ENCODE data around the gene RBMS3. TPM values are rescaled to one million over a fixed set of nuclear protein-coding genes. Genes with fewer than 3 reads are reported as not detected.

Gene RBMS3
- total RNA-seq, 1 donor from 2014 or later, result 47.6 TPM

GRCh38 chr3:29619676-29620075 lies 338.8 kb downstream of the RBMS3 start:
- H3K4me1 Mint-ChIP-seq (ENCODE audit: low read depth), result peaks cover 17% of the 10 kb centered on the region
- no peak for TF ChIP-seq CTCF (IDR thresholded peaks at IDR 0.05)
- no peaks in the 10 kb centered on the region for H3K27me3 Mint-ChIP-seq (ENCODE audit: low read depth)
- no peak overlapping the region for H3K4me3 Mint-ChIP-seq (ENCODE audit: unreplicated experiment)
- DNase-seq (ENCODE audit: low spot score), result no peak
- no peaks in the 10 kb centered on the region for H3K9me3 Mint-ChIP-seq (ENCODE audit: low read depth)
- H3K27ac Mint-ChIP-seq (ENCODE audit: unreplicated experiment), result no peak overlapping the region
- no peaks in the 10 kb centered on the region for H3K36me3 Mint-ChIP-seq (ENCODE audit: low read depth)

- no peaks in the 10 kb centered on the region for H3K27me3 Mint-ChIP-seq (ENCODE audit: low read depth)
- no peaks in the 10 kb centered on the region for H3K9me3 Mint-ChIP-seq (ENCODE audit: low read depth)
- H3K4me1 Mint-ChIP-seq (ENCODE audit: low read depth), result peaks cover 4% of the 10 kb centered on the region
- no peaks in the 10 kb centered on the region for H3K36me3 Mint-ChIP-seq (ENCODE audit: low read depth)
- no peak overlapping the region for H3K4me3 Mint-ChIP-seq (ENCODE audit: unreplicated experiment)
- TF ChIP-seq CTCF (IDR thresholded peaks at IDR 0.05), result no peak
- no peak for DNase-seq (ENCODE audit: low spot score)
- no peak overlapping the region for H3K27ac Mint-ChIP-seq (ENCODE audit: unreplicated experiment)
These were observed 346.6 kb downstream of the RBMS3 start for GRCh38 chr3:29627136-29628117.

DNA sequence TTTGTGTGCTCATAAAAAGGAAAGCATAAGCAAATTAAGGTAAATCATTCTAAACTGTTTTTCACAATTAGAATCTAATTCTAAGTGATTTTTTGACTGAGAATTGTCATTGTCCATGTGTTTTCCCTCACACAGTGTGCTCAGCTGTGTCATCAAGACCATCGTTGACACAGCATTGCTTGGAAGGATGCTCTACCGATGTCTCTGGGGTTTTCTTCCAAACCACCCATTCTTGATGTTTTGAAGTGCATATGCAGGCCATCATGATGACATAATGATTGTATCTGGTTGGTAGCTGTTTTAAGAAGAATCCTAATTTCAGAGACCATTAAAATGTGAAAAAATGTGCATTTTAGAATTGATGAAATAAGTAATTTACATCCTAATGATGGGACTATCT lies 347.9 kb downstream of the RBMS3 start:
- Mint-ChIP-seq H3K36me3 (ENCODE audit: low read depth) (no peaks in the 10 kb centered on the region), H3K4me1 (ENCODE audit: low read depth) (peaks cover 4% of the 10 kb centered on the region), H3K4me3 (ENCODE audit: unreplicated experiment) (no peak overlapping the region), H3K9me3 (ENCODE audit: low read depth) (no peaks in the 10 kb centered on the region), H3K27me3 (ENCODE audit: low read depth) (no peaks in the 10 kb centered on the region), H3K27ac (ENCODE audit: unreplicated experiment) (no peak overlapping the region)
- no peak for TF ChIP-seq CTCF (IDR thresholded peaks at IDR 0.05)
- no peak for DNase-seq (ENCODE audit: low spot score)

DNA sequence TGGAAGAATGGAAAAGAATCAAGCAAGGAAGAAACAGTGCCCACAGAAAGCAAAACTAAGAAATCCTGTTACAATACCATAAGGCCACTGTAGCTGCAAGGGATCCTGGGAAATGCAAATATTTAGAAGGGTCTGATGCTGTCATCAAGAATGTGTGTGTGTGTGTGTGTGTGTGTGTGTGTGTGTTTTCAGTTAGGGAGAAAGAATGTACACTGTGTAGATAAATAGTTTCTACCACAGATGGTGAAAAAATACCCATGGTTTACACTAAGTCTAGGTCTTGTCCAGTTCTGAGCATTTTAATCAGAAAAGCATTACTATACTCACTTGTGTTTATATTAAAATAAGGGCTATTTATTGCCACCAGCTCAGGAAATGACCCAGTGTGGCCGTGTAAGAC lies 355.0 kb downstream of the RBMS3 start:
- H3K27me3 Mint-ChIP-seq (ENCODE audit: low read depth), result no peaks in the 10 kb centered on the region
- DNase-seq (ENCODE audit: low spot score), result no peak
- H3K4me3 Mint-ChIP-seq (ENCODE audit: unreplicated experiment), result no peak overlapping the region
- TF ChIP-seq CTCF (IDR thresholded peaks at IDR 0.05), result no peak
- H3K27ac Mint-ChIP-seq (ENCODE audit: unreplicated experiment), result no peak overlapping the region
- H3K4me1 Mint-ChIP-seq (ENCODE audit: low read depth), result peaks cover 19% of the 10 kb centered on the region
- H3K36me3 Mint-ChIP-seq (ENCODE audit: low read depth), result peaks cover 7% of the 10 kb centered on the region
- H3K9me3 Mint-ChIP-seq (ENCODE audit: low read depth), result peaks cover 12% of the 10 kb centered on the region

DNA sequence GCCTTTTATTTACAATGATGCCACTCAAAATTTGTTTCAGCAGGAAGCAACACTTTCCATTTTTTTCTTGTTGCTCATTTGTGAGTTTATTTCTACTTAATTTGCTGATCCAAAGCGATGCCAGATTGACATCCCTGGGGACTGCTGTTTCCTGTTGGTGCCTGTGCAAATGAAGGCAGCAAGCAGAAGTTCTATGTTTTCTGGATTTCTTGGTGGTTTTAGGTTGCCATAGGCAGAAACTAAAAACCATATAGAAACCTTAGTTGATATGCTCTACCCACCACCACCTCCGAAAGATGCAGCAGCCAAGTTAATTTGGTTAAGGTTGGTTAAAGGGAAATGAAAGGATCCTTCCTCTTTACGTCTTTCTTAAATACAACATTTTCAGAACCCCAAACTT lies 356.2 kb downstream of the RBMS3 start:
- no peaks in the 10 kb centered on the region for H3K27me3 Mint-ChIP-seq (ENCODE audit: low read depth)
- no peak overlapping the region for H3K27ac Mint-ChIP-seq (ENCODE audit: unreplicated experiment)
- peaks cover 7% of the 10 kb centered on the region for H3K36me3 Mint-ChIP-seq (ENCODE audit: low read depth)
- H3K4me3 Mint-ChIP-seq (ENCODE audit: unreplicated experiment), result no peak overlapping the region
- no peak for TF ChIP-seq CTCF (IDR thresholded peaks at IDR 0.05)
- peaks cover 25% of the 10 kb centered on the region for H3K4me1 Mint-ChIP-seq (ENCODE audit: low read depth)
- no peak for DNase-seq (ENCODE audit: low spot score)
- peaks cover 12% of the 10 kb centered on the region for H3K9me3 Mint-ChIP-seq (ENCODE audit: low read depth)
